Psoas muscle (tissue), 8 donors: ENCODE data around the gene SNAPC4. TPM values are rescaled to one million over a fixed set of nuclear protein-coding genes. Genes with fewer than 3 reads are reported as not detected.

Source experiments
- ATAC-seq, 4 donors: fragments of 200-7000 bp; cut with Tn5 transposase; one replicate each; pipeline ENCODE4 v1.9.1; 2020; ENCODE audit warnings: moderate library complexity in 3 of 4, mild to moderate bottlenecking in 2 of 4
- DNase-seq, 2 donors: peaks; one replicate each; pipeline ENCODE4 v3.0.0-alpha.2; 2020
- H3K27ac ChIP-seq: fragments of 200-600 bp; one replicate; pipeline ENCODE4 v1.8.0; 2022
- H3K27me3 ChIP-seq, 3 donors: fragments of 200-600 bp in 1 of 3; one replicate each; pipeline versions ENCODE4 v1.6.1 to v1.8.0; 2013 to 2022; ENCODE audit warnings: low read length in 2 of 3, mild to moderate bottlenecking in 2 of 3, moderate library complexity in 1 of 3; ENCODE audit not compliant: insufficient read depth in 3 of 3
- H3K36me3 ChIP-seq, 2 donors: fragments of 200-600 bp in 1 of 2; one replicate each; pipeline versions ENCODE4 v1.6.1 to v1.8.0; 2013 to 2022; ENCODE audit warnings: low read depth in 1 of 2, mild to moderate bottlenecking in 1 of 2, moderate library complexity in 1 of 2; ENCODE audit not compliant: insufficient read depth in 1 of 2
- H3K4me1 ChIP-seq: fragments of 200-600 bp; one replicate; pipeline ENCODE4 v1.8.0; 2022
- H3K4me3 ChIP-seq: fragments of 200-600 bp; one replicate; pipeline ENCODE4 v1.8.0; 2022; ENCODE audit warnings: mild to moderate bottlenecking
- H3K9me3 ChIP-seq: fragments of 200-600 bp; one replicate; pipeline ENCODE4 v1.8.0; 2022
- WGBS, 3 donors: extraction: QIAGEN DNeasy Blood & Tissue Kit; methylation state at CpG; one replicate each; pipeline versions ENCODE4 v1.1.6 to v1.1.7; 2013; 5-methylcytosine and 5-hydroxymethylcytosine counted together
- intact Hi-C, 2 donors: fragments of 100-400 bp; cut with DNase I; formaldehyde crosslinking; loops; one replicate each; pipeline versions ENCODE4 v1.11.0 to v1.14.2; 2022
- polyA plus RNA-seq, 3 donors: library from polyadenylated mRNA; stranded (reverse); fragments of 200-250 nt; gene quantifications; one replicate each; pipeline ENCODE4 v1.2.3, GENCODE V29; 2013
- total RNA-seq, 4 donors: library from RNA; stranded (reverse); fragmentation: NEBNext Ultra II Directional in 2 of 4; extraction: Animal tissue kit (Norgen Biotek cat#: 25700) in 2 of 4; gene quantifications; one replicate each; pipeline versions ENCODE4 v1.2.1 to v1.2.4, GENCODE V29; 2021 to 2023
- TF ChIP-seq, protein P1 (sequence below): fragments of 200-600 bp; IDR thresholded peaks from one replicate; pipeline ENCODE4 v1.8.0; 2022; ENCODE audit warnings: antibody characterized with exemption
- donor health status: healthy with polysubstance abuse.
- donor health status: DM: no; HTN: no; CAD: no; lungs with moderate emphysema.
- donor health status: Bipolar disorder and iron deficiency.
- donor health status: healthy.
- donor health status: DM: yes; HTN: yes; CAD: no.
- donor health status: DM: no; HTN: no; CAD: no.
- donor health status: DM: no; HTN: no; CAD: no.
- donor health status: DM: yes; HTN: yes; CAD: no.

The SNAPC4 gene
- total and polyA plus RNA-seq, 7 donors, result 3.1 to 6.5 (median 4.6) TPM

DNA sequence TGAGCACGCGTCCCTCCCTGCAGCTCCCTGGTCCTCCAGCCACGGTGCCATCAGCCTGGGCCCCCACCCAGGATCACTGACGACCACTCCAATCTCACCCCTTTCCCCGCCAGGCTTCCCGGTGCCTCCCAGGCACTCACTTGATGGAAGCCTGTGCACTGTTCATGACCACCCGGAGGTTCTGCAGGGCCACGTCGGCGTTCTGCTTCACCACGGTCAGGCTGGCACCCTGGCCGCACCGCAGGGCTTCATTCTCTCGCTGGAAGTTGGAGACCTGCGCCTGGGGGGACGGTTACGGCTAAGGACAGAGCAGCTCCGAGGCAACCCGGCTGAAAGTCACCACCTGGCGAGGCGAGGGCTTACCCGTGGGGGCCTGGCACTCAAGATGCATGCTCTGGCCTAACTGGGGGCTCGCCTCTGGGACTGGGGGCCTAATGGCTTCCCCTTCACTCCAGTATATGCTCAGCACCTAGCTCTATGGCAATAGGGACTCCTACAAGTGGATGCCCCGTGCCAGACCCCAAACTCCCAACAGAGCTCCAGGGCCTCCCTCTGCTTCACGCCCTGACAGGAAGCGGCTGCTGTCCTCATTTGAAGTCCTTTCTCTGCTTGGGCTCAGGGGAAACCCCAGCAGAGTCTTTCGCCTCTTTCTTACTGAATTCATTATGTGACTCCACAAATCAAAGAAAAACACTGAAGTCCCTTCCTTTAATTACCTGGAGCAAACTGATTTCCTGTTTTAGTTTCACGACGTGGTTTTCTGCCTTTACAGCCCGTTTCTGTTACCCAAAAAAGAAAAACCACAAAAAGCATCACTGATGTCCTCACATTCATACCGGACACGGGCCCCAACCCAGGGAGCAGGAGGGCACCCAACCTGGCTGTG, 4.2 kb upstream of the SNAPC4 start:
- no peak overlapping the region for H3K4me3 ChIP-seq
- intact Hi-C loops, result no loop called here
- no peak for ATAC-seq
- H3K4me1 ChIP-seq, result peaks cover 3% of the 10 kb centered on the region
- H3K36me3 ChIP-seq, result peaks cover 0 to 62% of the 10 kb centered on the region in 2 donors
- WGBS, 3 donors, result 85 to 92% (median 85%) methylated on average over 32 of the region's 32 CpGs
- no peaks in the 10 kb centered on the region for H3K27me3 ChIP-seq
- H3K9me3 ChIP-seq, result no peaks in the 10 kb centered on the region
- TF ChIP-seq, protein P1, sequence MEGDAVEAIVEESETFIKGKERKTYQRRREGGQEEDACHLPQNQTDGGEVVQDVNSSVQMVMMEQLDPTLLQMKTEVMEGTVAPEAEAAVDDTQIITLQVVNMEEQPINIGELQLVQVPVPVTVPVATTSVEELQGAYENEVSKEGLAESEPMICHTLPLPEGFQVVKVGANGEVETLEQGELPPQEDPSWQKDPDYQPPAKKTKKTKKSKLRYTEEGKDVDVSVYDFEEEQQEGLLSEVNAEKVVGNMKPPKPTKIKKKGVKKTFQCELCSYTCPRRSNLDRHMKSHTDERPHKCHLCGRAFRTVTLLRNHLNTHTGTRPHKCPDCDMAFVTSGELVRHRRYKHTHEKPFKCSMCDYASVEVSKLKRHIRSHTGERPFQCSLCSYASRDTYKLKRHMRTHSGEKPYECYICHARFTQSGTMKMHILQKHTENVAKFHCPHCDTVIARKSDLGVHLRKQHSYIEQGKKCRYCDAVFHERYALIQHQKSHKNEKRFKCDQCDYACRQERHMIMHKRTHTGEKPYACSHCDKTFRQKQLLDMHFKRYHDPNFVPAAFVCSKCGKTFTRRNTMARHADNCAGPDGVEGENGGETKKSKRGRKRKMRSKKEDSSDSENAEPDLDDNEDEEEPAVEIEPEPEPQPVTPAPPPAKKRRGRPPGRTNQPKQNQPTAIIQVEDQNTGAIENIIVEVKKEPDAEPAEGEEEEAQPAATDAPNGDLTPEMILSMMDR, result no peak
- no peak overlapping the region for H3K27ac ChIP-seq
- no peak for DNase-seq

DNA sequence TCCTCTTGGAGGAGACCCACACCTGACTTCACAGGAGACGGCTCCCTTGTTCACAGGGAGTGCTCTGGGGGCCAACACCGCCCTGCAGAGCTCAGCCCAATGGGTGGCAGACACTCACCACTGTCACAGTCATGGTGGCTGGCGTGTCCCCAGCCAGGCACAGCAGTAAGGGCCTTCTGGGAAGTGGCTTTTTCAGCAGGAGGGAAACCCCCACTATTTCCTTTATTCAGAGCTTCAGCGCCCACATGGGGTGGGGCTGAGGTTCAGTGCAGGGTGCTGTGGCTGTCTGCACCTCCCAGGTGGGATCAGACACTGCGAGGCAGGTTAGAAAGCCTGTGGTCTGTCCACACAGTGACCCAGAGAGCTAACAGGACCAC, 3.6 kb upstream of the SNAPC4 start:
- intact Hi-C loops, result no loop called here
- ATAC-seq, result no peak
- WGBS, 3 donors, result 90 to 96% (median 91%) methylated on average over 5 of the region's 5 CpGs
- H3K4me1 ChIP-seq, result peaks cover 9% of the 10 kb centered on the region
- no peaks in the 10 kb centered on the region for H3K27me3 ChIP-seq
- H3K9me3 ChIP-seq, result no peaks in the 10 kb centered on the region
- no peak overlapping the region for H3K4me3 ChIP-seq
- TF ChIP-seq, protein P1, result no peak
- no peak for DNase-seq
- H3K27ac ChIP-seq, result no peak overlapping the region
- H3K36me3 ChIP-seq, result peaks cover 0 to 62% of the 10 kb centered on the region in 2 donors

DNA sequence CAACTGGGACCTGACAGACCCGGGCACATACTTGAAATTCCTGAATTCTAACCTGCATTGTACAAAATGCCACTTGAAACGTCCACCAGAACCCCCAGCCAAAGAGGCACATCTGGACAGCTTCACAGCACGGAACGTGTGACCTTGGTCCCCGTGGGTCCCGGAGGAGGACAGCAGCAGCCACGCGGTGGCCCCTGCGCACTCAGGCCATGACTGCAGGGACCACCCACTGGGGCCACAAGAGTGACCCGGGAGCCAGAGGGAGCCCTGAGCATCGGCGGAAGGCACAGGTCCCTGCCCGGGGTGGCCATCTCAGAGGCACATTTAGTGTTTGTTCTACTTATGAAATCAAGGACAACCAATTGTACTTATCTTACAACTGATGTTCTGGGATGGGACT, 2.1 kb upstream of the SNAPC4 start:
- Histone ChIP-seq H3K9me3 (no peaks in the 10 kb centered on the region), H3K4me3 (no peak overlapping the region), H3K4me1 (peaks cover 10% of the 10 kb centered on the region), H3K27ac (no peak overlapping the region), H3K27me3 (no peaks in the 10 kb centered on the region), H3K36me3 (peaks cover 0 to 59% of the 10 kb centered on the region in 2 donors)
- TF ChIP-seq, protein P1, result no peak
- WGBS, 3 donors, result 67 to 74% (median 73%) methylated on average over 13 of the region's 13 CpGs
- ATAC-seq, result no peak
- intact Hi-C loops, result no loop called here
- no peak for DNase-seq

DNA sequence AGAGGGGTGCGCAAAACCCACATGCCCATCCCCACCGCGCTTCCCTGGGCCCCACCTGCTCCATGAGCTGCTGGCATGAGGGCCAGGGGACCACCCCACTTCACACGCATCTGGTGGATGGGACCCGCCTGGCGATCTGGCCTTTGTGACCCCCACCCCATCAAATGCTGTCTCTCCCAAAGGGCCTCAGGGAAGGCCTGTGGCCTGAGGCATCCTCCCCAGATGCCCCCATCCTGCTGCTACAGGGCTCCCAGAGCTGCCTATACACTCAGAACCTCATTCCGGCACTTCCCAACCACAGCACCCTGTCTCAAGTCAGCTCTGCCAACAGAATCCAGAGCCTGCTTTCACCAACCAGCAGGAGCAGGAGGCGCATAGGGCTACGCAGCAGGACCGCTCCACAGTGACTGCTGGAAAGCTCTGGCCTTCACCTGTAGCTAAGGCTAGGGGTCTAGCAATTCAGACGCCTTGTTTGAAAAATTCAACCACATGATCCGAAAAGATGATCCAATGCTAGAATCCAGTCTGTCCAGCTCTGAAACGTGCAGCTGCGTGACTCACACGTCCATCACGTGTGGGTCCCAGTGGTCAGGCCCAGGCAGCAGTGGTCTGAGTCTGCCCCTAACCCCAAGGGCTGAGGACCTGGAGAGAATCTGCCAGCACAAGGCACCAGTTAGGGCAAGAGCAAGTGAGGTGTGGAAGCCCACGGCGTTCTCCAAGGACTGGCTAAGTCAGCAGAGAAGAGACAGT, 1.4 kb upstream of the SNAPC4 start:
- no peak for ATAC-seq
- TF ChIP-seq, protein P1, result no peak
- Histone ChIP-seq H3K36me3 (peaks cover 0 to 59% of the 10 kb centered on the region in 2 donors), H3K4me3 (no peak overlapping the region), H3K4me1 (peaks cover 10% of the 10 kb centered on the region), H3K27me3 (no peaks in the 10 kb centered on the region), H3K27ac (no peak overlapping the region), H3K9me3 (no peaks in the 10 kb centered on the region)
- DNase-seq, result no peak
- WGBS, 3 donors, result 85 to 91% (median 87%) methylated on average over 18 of the region's 18 CpGs
- intact Hi-C loops, result no loop called here
